Dermis blood vessel endothelial cell (primary cell): ENCODE results near the gene RNF13. TPM values are rescaled to one million over a fixed set of nuclear protein-coding genes. Genes with fewer than 3 reads are reported as not detected.

Experiments used
- DNase-seq: peaks from one replicate; pipeline ENCODE4 v3.0.0; 2010
- total RNA-seq: library from RNA; depleted of rRNA; stranded (reverse); fragments of >200 nt; gene quantifications from 2 replicates; pipeline ENCODE4 v1.2.3, GENCODE V29; 2014

RNF13 gene, protein sequence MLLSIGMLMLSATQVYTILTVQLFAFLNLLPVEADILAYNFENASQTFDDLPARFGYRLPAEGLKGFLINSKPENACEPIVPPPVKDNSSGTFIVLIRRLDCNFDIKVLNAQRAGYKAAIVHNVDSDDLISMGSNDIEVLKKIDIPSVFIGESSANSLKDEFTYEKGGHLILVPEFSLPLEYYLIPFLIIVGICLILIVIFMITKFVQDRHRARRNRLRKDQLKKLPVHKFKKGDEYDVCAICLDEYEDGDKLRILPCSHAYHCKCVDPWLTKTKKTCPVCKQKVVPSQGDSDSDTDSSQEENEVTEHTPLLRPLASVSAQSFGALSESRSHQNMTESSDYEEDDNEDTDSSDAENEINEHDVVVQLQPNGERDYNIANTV
- total RNA-seq: 62.6 and 75.7 TPM in 2 replicates

DNA sequence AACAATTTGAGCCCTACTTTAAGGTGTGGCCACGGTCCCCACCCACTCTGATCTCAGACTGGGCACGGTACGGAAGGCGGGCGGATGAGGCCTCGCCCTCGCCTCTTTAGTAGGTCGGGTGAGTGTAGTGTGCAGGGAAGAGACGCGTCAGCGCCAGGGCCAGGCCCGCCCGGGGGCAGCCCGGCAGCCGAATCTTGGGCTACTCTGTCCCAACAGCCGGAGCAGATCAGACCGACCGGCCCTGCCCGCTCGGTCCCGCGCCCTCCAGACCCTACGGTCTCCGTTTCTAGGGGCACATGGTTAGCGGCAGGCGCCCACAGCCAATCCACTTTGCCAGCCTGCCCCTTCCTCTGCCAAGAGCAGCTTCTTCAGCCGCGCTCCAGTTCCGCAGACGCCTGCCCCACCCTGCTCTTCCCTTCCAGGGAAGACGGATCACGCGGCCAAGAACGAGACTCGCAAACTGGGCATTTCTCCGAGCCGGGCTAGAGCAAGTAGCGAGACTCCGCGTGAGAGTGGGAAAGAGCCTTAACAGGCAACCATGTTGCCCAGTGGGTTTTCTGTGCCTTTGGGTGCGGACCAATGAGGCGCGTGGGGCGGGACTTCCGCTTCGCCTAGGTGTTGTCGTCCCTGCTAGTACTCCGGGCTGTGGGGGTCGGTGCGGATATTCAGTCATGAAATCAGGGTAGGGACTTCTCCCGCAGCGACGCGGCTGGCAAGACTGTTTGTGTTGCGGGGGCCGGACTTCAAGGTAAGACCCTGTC, at the start of gene RNF13:
TSS of gene RNF13 (plus strand) at position 610 of the 761 bp plus-strand sequence. CDS start 32,812 bp downstream, outside the sequence.
- DNase-seq: peak; percentile 96

DNA sequence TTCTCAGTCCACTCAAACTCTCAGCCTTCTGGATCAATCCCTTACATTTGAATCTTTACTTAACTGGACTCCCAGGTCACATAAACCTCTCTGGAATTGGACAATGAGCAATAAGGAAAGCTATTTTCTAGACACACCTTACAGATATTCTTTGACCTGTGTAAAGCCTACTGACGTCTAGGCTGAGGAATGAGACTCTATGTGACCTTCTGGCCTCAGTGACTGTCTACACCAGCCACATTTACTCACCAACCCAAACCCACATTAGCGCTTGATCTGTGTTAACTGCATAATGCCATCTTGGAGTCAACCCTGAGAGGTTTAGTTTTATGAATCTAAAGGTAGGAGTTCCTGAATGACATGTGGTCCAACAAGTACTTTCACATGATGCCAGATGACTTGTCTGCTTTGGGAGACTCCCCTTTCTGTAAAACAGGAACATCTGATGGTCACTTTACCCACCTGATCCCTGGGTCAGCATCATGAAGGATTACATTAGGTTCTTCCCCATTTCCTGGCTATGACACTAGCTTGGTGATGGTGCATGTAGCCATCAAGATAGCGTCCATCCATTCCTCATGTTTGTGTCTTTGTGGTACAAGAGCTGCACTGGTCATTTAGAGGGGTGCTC, 49.3 kb upstream of the RNF13 start:
- no peak for DNase-seq

DNA sequence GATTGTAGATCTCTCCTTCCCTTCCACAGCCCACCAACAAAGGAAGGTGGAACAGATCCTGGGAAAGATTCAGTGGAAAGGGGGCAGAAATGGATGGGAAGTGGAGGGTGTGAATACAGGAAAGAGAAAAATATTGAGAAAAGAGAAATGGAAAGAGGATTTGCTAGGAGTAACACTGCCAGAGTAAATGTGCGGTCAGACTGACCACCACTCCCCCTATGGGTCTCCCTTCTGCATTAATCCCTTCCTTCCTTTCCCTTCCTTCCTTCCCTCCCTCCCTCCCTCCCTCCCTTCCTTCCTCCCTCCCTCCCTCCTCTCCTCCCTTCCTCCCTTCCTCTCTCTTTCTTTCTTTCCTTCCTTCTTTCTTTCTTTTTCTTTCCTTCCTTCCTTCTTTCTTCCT, 48.7 kb upstream of the RNF13 start:
- DNase-seq: no peak

DNA sequence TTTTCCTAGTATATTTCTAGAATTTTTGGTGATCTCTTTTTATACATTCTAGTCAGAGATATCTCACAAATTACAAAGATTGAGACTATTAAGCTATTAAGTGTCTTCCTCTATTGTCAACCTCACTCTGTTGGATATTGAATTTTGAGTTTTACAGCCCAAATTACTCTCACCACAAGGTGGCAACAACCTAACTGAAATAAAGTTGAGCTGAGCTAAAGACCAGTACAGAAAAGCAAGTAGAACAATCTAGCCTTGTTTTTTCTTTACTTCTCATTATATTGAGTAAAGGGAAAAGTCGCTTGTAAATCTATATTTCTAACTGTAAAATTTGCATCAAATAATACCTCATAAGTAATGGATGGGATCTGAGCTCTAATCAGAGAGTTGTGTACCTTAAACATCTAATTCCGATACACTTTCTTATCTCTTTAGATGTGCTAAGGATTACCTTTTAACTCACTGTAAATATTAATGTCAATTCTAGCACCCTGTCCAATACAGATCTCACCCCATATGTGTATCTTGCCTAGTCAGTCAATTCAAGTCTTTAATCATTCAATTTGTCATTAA, 47.2 kb upstream of the RNF13 start:
- peak; percentile 57 for DNase-seq

DNA sequence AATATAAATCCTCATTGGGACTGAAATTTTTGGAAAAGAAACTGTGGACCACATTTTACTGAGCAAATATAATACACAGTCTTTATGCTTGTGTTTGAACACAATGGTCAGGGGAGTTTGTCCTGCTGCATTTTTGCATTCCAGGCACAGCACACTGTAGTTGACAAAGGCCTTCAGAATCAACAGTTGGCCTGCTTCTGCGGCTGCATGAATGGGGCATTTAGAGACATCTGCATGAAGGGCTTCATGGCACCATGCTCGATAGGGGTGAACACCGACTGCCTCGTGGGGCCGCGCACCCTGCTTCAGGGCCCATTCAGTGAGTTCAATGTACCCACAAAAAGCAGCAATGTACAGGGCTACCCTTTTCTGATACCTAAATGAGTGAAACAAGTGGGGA, 45.3 kb upstream of the RNF13 start:
- no peak for DNase-seq

DNA sequence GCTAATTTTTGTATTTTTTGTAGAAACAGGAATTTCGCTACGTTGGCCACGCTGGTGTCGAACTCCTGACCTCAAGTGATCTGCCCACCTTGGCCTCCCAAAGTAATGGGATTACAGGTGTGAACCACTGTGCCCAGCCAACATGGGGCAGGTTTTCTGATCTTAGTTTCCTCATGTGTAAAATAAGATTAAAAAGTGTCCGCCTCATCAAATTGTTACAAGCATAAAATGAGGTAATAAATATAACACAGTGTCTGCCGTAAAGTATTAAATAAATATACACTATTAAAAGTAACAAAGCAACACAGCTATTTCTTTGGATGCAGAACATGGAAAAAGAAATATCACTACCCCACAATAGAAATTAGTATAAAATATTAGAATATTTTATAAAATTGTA, 44.3 kb upstream of the RNF13 start:
- no peak for DNase-seq

DNA sequence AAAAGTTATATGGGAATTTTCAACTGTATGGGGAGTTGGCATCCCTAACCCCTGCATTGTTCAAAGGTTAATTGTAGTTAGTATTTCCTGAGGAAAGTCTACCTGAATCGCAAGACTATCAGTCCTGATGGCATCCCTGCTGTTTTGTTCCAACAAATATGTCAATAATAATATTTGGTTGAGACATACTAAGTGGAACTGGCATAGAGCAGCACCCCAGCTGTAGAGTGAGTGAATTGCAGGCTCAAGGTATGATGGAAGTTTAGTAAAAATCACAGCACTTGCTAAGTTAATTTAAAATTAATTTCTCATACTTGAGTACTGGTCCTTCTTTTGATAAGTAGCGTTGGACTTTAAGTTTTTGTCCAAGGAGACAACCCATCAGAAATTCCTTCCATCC, 42.8 kb upstream of the RNF13 start:
- no peak for DNase-seq

DNA sequence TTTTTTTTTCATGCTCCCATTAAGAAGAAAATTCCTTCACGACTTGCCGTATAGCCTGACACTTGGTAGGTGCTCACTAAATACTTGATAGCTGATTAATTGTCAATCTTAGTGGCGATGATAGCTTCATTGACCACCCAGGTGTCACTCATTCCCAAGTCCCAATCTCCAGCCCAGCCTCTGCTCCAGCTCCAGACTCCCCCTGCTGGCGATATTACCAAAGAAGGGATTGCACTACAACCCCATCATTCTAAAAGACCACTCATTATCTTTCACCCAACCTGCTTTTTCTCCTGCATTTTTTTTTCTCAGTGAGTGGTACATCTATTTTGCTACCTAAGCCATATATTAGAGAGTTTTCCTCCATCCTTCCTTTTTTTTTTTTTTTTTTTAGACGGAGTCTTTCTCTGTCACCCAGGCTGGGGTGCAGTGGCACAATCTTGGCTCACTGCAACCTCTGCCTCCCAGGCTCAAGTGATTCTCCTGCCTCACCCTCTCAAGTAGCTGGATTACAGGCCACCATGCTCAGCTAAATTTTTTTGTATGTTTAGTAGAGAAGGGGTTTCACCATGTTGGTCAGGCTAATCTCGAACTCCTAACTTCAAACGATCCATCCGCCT, 41.3 kb upstream of the RNF13 start:
- peak; percentile 74 for DNase-seq

DNA sequence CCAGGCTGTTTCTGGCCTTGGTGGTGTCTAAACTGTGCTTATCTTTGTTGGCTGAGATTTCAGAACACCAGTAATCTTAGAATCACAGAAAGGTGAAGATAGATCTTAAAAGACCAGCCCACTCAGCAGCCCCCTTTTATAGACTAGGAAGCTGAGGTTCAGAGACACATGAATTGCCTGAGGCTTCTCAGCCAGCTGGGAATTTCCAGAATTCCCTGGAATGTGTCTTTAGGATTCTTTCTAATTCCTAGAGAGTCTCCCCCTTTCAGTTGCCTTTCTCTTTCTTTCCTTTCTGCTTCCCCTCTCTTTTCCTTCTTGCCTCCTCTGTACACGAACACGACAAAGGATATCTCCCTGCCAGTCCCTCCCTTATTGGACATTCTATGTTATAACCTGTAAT, 40.2 kb upstream of the RNF13 start:
- no peak for DNase-seq

DNA sequence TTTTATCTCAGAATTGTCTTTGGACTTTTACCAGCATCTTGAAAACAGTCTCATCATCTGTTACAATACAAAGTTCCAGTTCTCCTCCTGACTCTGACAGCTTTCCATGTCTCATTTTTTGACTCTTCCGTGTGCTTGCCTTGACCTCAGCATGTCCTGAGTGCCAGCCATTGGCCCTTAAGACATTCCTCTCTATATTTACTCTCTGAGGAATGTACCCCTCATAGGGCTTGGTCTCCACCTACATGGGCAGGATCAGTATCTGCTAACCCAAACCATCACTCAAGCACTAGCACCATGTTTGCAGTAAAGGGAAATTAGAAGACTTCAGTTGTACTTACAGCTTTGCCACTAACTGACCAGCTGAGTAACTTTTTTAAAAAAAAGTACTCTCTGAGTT, 36.8 kb upstream of the RNF13 start:
- no peak for DNase-seq

DNA sequence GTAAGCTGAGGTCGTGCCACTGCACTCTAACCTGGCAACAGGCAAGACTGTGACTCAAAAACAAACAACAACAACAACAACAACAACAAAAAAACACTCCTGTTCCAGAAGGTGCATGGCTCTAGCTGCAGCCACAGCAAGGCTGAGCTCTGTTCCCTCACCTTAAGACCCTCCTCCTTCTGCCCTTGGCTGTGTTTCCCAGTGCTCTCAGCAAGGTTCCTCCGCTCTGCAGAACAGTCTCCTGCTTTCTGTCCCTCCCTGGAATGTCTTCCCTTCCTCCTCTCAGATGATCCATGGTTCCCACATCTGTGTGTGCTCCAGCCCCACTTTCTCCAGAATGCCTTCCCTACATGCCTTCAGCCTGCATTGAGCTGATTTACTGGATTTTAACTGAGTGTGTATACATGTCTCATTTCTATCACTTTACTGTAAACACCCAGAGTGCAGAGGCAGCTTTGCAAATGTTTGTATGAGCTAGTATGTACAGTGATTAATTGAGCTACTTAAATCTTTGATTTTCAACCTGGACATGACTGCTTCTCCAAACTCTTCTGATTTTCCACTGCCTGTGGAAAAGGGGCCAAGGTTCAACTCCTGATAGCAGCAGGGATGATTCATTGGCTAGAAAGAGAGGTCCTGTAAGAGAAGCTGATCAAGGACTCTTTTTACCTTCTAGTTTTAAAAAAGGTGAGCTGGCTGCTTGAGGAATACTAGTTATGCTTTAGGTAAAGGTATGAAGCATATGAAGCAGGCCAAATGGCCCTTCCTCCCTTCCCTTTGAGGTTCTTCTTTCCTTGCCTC, 35.4 kb upstream of the RNF13 start:
- no peak for DNase-seq

DNA sequence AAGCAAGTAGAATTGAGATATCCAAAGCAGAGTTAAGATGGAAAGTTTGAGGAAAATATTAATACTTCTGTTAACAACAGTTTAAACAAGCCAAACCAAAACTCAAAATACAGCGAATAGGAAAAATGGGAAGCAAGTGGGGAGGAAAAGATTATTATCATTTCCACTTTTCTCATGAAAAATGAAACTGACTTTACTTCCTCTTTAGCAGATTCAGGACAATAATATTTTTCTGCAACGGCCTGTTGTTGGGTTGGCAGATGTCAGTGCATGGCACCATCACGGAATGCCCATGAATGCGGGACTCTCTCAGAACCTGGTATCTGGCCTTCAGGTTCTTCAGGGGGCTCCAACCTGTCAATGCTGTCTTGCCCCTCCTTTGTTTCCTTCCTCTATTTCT, 31.8 kb upstream of the RNF13 start:
- DNase-seq: peak; percentile 10

DNA sequence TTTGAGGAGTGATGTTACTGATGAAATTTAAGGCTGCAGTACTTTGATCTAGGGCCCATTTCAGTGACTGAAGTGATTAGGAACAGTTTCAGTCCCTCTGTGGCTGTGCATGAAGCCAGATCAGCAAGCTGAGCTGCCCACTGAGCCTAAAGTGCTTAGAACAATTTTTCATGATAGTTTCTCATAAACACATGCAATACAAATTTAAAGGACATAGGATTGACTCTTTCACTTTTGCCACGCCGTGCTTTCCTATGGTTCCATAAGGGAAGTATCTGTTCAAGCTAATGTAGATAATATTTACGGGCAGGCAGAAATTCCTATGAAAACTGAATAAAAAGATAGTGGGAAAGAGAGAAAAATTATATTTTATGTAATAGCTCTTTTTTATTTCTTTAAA, 31.3 kb upstream of the RNF13 start:
- no peak for DNase-seq

DNA sequence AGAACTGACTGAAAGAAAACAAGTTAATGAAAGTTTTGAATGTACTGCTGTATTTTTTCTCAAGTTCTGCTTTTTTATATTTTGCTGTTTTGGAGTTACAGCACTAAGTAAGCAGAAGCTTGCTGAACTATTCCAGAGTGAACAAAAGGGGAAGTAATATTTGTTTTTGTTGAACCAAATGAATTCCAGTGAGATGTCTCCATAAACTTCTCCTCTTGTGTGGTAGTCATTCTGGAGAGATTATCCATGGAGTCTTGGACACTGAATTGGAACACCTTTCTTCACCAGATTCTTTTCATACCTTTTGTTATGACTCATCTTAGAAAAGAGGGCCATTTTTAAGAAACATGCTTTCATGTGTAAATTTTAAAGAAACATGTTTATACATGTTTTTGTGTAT, 29.4 kb upstream of the RNF13 start:
- peak; percentile 8 for DNase-seq

DNA sequence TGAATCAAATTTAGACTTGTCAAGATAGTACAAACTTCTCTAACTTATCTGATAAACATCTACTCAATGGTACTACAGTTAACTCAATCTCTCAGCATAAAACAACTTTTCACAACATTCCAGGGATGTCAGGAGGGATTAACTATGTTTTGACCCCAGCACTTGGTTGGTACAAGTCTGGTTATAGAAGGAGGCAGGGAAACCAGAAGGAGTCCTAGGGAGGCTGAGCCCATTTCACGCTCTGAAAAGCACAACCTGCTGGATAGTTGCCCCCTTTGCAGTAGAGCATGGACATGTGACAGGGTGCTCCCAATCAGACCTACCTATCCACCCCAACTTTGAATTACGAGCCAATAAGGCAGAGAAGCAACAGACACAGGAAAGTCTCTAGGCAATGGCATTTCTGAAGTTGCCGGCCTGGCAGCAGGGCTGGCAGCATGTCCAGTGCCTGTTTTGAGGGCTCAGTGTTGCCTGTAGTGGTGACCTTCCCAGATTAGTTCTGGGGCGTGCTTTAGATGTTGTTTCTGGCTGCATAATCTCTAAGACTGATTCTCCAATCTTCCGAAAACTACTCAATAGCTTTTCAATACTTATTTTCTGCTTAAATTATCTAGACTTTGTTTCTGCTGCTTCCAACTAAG, 28.8 kb upstream of the RNF13 start:
- DNase-seq: no peak

DNA sequence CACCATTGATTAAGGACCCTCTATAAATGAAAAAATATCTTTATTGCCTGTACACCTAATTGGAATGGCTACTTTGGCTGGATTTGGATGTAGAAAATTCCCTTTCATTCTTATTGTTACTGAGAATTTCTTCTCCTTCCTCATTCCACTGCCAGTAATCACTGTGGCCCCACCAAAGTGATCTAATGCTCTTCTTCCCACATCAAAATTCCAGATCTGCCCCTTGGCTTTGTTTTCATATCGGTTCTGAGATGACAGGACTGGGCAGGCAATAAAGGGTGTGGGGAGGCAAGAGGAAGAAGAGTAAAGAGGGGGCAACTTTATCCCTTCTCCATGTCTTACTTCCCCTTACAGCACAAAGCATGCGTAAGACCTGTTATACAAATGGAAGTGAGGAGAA, 22.7 kb upstream of the RNF13 start:
- DNase-seq: no peak

DNA sequence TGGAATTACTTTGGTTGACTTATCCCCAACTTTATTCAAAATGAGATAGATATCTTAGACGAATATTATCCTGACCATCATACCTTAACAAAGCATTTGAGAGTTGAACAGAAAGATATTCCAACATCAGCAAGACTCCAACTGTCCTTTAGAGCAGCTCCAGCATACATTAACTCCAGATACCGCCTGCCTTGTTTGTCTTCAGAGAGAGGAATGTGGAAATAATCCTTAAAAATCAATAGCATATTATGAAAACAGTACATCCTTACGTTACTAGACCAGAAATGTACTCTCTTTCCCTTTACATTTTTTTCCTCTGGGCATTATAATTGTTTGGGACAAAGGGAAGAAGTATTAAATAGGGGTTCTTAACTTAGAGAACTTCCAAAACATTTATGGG, 22.3 kb upstream of the RNF13 start:
- no peak for DNase-seq

DNA sequence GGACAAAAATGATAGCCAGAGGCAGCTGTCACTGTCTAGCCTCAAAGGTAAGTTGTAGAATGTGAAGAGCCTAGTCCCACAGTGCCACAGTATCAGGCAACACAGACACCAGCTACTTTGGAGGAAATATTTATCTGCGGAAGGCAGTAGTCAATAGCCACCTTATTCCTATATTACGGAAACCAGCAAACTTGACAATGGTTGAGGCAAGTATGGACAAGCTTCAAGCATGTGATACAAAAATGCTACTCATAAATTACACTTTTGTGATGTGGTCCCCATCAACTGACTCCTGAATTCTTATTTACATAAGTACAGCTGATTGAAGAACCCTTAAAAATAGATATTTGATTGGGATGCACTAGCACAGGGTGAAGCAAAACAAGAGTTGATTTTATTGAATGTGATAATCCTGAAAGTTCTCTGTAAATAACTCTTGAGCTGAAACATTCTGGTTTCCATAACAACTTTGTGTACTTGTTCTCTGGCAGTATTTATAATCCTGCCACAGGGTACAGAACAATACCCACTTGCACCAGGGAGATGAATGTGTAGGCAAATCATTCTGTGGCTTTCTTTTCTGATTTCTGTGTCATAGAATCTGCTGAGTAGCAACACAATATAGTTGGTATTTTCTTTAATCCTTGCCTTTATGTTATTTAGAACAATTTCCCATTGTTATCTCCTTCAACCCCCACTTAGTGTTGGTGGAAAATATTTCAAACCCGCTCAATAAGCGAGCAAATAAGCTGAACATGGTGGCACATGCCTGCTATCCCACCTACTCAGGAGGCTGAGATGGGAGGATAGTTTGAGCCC, 20.4 kb upstream of the RNF13 start, which contains the start of gene ANKUB1:
TSS of gene ANKUB1 (minus strand) at position 103 of the 819 bp plus-strand sequence. CDS start 188 bp downstream, outside the sequence.
- DNase-seq: no peak

DNA sequence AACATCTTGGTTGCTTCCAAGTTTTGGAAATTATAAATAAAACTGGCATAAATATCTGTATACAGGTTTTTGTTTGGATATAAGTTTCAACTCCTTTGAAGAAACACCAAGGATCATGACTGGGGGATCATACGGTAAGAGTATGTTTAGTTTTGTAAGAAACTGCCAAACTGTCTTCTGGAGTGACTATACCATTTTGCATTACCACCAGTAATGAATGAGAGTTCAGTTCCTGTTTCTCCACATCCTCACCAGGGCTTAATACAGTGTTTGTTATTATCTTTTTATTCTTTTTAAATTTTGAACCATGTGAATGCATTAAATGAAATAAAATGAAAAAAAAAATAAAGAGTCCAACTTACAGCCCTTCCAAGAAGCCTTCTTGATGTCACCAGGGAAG, 17.0 kb upstream of the RNF13 start:
- DNase-seq: no peak

DNA sequence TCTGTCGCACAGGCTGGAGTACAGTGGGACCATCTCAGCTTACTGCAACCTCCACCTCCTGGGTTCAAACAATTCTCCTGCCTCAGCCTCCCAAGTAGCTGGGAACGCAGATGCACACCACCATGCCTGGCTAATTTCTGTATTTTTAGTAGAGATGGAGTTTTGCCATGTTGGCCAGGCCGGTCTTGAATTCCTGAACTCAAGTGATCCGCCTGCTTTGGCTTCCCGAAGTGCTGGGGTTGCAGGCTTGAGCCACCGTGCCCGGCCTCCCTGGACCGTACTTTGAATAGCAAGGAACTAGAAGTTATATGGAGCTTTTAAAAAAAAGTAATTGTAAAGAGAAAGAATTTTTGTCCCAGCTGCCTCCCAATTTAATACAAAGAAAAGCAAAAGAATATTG, 12.3 kb upstream of the RNF13 start:
- DNase-seq: no peak
